ENCODE data around the gene NNMT. TPM values are rescaled to one million over a fixed set of nuclear protein-coding genes. Genes with fewer than 3 reads are reported as not detected.

Gene NNMT
- total RNA-seq, 4 donors from 2014 or later: 4.6 to 362 (median 116) TPM

GRCh38 chr11:114259124-114259526 is 37.1 kb upstream of the NNMT start:
- no peak for TF ChIP-seq POLR2A (IDR thresholded peaks at IDR 0.05)
- no peak for TF ChIP-seq CTCF (IDR thresholded peaks at IDR 0.05)
- Histone ChIP-seq H3K36me3 (no peaks in the 10 kb centered on the region), H3K27ac (peak overlapping the region; percentile 92 to 93), H3K9me3 (no peaks in the 10 kb centered on the region), H3K27me3 (no peaks in the 10 kb centered on the region), H3K4me3 (peak overlapping the region in 1 of 2 donors; percentile 42), H3K4me1 (peaks cover 0 to 5% of the 10 kb centered on the region in 2 donors)
- intact Hi-C loops (cut with DNase I; ENCODE audit: low total_unique reads): loop anchor here (10.0 kb wide), 2 partner anchors 64 to 94 kb away; no protein-coding TSS in a partner anchor
- DNase-seq: peak; percentile 62 to 82

GRCh38 chr11:114259551-114259983 is 36.6 kb upstream of the NNMT start:
- H3K4me3 ChIP-seq: no peak overlapping the region
- H3K4me1 ChIP-seq: peaks cover 0 to 5% of the 10 kb centered on the region in 2 donors
- H3K36me3 ChIP-seq: no peaks in the 10 kb centered on the region
- peak overlapping the region; percentile 92 to 93 for H3K27ac ChIP-seq
- no peaks in the 10 kb centered on the region for H3K27me3 ChIP-seq
- DNase-seq: no peak
- intact Hi-C loops (cut with DNase I; ENCODE audit: low total_unique reads): loop anchor here (10.0 kb wide), 2 partner anchors 65 to 95 kb away; no protein-coding TSS in a partner anchor
- TF ChIP-seq POLR2A (IDR thresholded peaks at IDR 0.05) (no peak), CTCF (IDR thresholded peaks at IDR 0.05) (no peak)
- no peaks in the 10 kb centered on the region for H3K9me3 ChIP-seq

GRCh38 chr11:114260077-114260476 is 36.1 kb upstream of the NNMT start:
- no peak overlapping the region for H3K4me3 ChIP-seq
- peaks cover 0 to 5% of the 10 kb centered on the region in 2 donors for H3K4me1 ChIP-seq
- intact Hi-C loops (cut with DNase I; ENCODE audit: low total_unique reads): loop anchor here (5.0 to 10.0 kb wide), 3 partner anchors 203 to 265 kb away; partner anchors contain the start of gene ZBTB16

GRCh38 chr11:114260483-114260882 is 35.7 kb upstream of the NNMT start:
- no peak for DNase-seq
- TF ChIP-seq POLR2A (IDR thresholded peaks at IDR 0.05) (no peak), CTCF (IDR thresholded peaks at IDR 0.05) (no peak)
- no peaks in the 10 kb centered on the region for H3K27me3 ChIP-seq
- intact Hi-C loops (cut with DNase I; ENCODE audit: low total_unique reads): loop anchor here (5.0 to 10.0 kb wide), 3 partner anchors 203 to 266 kb away; partner anchors contain the start of gene ZBTB16
- H3K4me1 ChIP-seq: peaks cover 0 to 5% of the 10 kb centered on the region in 2 donors
- no peaks in the 10 kb centered on the region for H3K9me3 ChIP-seq
- H3K27ac ChIP-seq: peak overlapping the region; percentile 92 to 93
- H3K4me3 ChIP-seq: no peak overlapping the region
- H3K36me3 ChIP-seq: no peaks in the 10 kb centered on the region

More at GRCh38 chr11:114260077-114260476, 36.1 kb upstream of the NNMT start:
- Histone ChIP-seq H3K9me3 (no peaks in the 10 kb centered on the region), H3K27me3 (no peaks in the 10 kb centered on the region), H3K27ac (peak overlapping the region; percentile 92 to 93), H3K36me3 (no peaks in the 10 kb centered on the region)
- no peak for DNase-seq
- no peak for TF ChIP-seq POLR2A (IDR thresholded peaks at IDR 0.05)
- no peak for TF ChIP-seq CTCF (IDR thresholded peaks at IDR 0.05)

- DNase-seq: no peak
- Histone ChIP-seq H3K9me3 (no peaks in the 10 kb centered on the region), H3K27ac (peak overlapping the region in 1 of 2 donors; percentile 2), H3K36me3 (no peaks in the 10 kb centered on the region), H3K4me1 (peaks cover 0 to 4% of the 10 kb centered on the region in 2 donors), H3K4me3 (no peak overlapping the region), H3K27me3 (no peaks in the 10 kb centered on the region)
- no peak for TF ChIP-seq CTCF (IDR thresholded peaks at IDR 0.05)
- no peak for TF ChIP-seq POLR2A (IDR thresholded peaks at IDR 0.05)
- intact Hi-C loops (cut with DNase I; ENCODE audit: low total_unique reads): loop anchor here (2.0 to 10.0 kb wide), 4 partner anchors 204 to 365 kb away; partner anchors contain the start of gene ZBTB16
Observed at GRCh38 chr11:114261791-114262190, 34.4 kb upstream of the NNMT start.
